Vein endothelial cell (primary cell): Measurements from ENCODE around the gene OR6C68. TPM values are rescaled to one million over a fixed set of nuclear protein-coding genes. Genes with fewer than 3 reads are reported as not detected.

ENCODE experiments used
- total RNA-seq: library from RNA; depleted of rRNA; stranded (reverse); fragments of >200 nt; gene quantifications from 2 replicates; pipeline ENCODE4 v1.2.3, GENCODE V29; 2012

OR6C68 gene
- not detected in 2 replicates for total RNA-seq

DNA sequence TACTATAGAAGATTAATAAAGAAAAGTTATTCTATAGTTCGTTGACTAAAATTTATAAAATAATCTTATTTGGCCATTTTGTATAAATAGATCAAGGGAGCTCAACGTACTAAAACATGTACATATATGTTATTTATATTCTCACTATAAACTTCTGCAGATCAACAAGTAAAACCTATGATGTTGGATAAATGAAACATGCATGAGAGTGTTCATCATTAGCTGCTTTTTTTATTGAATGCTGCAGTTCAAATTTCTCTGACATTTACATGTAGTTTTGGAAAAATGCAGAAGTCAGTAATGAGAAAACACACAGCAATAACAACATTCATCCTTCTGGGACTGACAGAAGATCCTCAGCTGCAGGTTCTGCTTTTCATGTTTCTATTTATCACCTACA lies at the start of gene OR6C68:
Gene OR6C68 (plus strand): TSS at position 301 of the 400 bp plus-strand sequence. CDS start 0 bp downstream, at position 301.

DNA sequence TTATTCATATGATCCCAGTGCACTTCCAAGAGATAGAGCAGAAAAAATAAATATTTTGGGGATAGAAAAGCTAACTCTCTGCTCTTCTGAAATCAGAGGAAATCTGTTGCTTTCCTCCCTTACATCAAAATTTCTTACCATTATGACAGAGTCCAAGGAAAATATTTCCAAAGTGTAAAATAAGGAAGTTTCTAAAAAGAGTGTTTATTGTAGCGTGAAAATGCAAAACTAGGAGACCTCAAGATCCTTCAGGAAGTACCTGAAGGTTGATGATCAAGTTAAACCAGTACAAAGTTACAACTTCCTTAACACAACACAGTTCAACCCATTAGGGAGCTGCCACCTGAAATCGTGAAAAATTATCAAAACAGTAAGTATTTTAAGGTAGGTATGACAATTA lies 48.4 kb upstream of the OR6C68 start, which contains the start of gene OR6C2:
Gene OR6C2 (plus strand): TSS at position 301 of the 400 bp plus-strand sequence. CDS start 8,138 bp downstream, outside the sequence.

DNA sequence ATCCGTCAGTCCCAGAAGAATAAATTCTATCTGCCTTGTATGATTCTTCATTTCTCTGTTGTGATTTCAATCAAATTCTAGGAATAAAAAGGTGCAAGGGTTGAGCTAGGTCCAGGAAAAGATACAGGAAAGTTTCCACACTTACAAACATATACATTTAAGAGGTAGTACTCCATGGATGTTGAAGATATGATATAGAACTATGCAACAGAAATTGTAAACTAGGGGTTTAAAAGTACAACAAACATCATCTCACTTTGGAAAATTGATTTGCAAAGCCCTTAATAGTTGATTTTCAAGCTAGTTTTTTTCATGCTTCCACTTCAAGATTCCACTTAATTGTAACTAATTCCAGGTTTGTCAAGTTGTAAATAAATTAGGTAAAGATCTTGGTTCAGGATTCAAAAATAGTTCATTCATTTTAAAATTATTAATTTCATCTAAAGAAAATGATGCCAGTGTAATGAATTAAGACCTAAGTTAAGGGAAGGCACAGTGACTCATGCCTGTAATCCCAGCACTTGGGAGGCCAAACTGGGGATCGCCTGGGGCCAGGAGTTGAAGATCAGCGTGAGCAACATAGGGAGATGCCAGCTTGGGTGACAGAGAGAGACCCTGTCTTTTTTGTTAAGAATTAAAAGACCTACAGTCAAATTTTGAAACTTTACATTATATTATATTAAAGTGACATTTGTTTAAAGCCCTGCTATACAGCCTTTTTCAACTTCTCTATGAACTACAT lies 21.9 kb upstream of the OR6C68 start, which contains the start of gene OR6C70:
Gene OR6C70 (minus strand): TSS at position 51 of the 742 bp plus-strand sequence. CDS start 0 bp downstream, at position 51.

Other genes starting within 250 kb of the OR6C68 start
- not detected in 2 replicates for gene OR6C74, start 247.8 kb upstream of the OR6C68 start, total RNA-seq
- not detected in 2 replicates for gene OR6C6, start 195.8 kb upstream of the OR6C68 start, total RNA-seq
- gene OR6C1, start 178.0 kb upstream of the OR6C68 start, total RNA-seq: not detected in 2 replicates
- not detected in 2 replicates for gene OR6C3, start 161.6 kb upstream of the OR6C68 start, total RNA-seq
- not detected in 2 replicates for gene OR6C75, start 129.4 kb upstream of the OR6C68 start, total RNA-seq
- gene OR6C65, start 91.8 kb upstream of the OR6C68 start, total RNA-seq: not detected in 2 replicates
- gene OR6C76, start 66.1 kb upstream of the OR6C68 start, total RNA-seq: not detected in 2 replicates
- not detected in 2 replicates for gene OR6C2, start 48.3 kb upstream of the OR6C68 start, total RNA-seq
- gene OR6C70, start 22.2 kb upstream of the OR6C68 start, total RNA-seq: not detected in 2 replicates
- gene OR6C4, start 57.2 kb downstream of the OR6C68 start, total RNA-seq: not detected in 2 replicates
- gene OR2AP1, start 80.1 kb downstream of the OR6C68 start, total RNA-seq: not detected in 2 replicates
- gene OR10P1, start 144.5 kb downstream of the OR6C68 start, total RNA-seq: not detected in 2 replicates
- 0.48 TPM in 1 of 2 replicates, not detected in the other for gene ITGA7, start 215.5 kb downstream of the OR6C68 start, total RNA-seq
- 43.1 and 55.0 TPM in 2 replicates for gene BLOC1S1, start 223.7 kb downstream of the OR6C68 start, total RNA-seq
- gene RDH5, start 228.0 kb downstream of the OR6C68 start, total RNA-seq: 0.98 and 2.1 TPM in 2 replicates
- 804 and 998 TPM in 2 replicates for gene CD63, start 236.6 kb downstream of the OR6C68 start, total RNA-seq